HEK293 (cell line): ENCODE results near the gene ASCC1.

Experiments used
- CTCF ChIA-PET: fragments of 350-600 bp; formaldehyde crosslinking; extraction: SDS; loops from one replicate; lab custom pipeline; 2021; ENCODE audit warnings: antibody characterized with exemption; lab: Yijun Ruan, JAX
- POLR2A ChIA-PET: fragments of 300-600 bp; formaldehyde crosslinking; extraction: SDS; loops from one replicate; lab custom pipeline; 2020; ENCODE audit warnings: antibody characterized with exemption, inconsistent platforms; lab: Yijun Ruan, JAX
- H3K27ac ChIP-seq: fragments of 200-500 bp; sonication (Bioruptor generic); 2 replicates; pipeline ENCODE4 v1.5.1; 2014; ENCODE audit warnings: low read depth, low read length, control low read depth, inconsistent platforms; ENCODE audit errors: extremely low read depth
- H3K36me3 ChIP-seq, 2 experiments: fragments of 200-500 bp in 1 of 2; sonication (Bioruptor generic) in 1 of 2; 1 replicate in 1 of 2; 2 replicates in 1 of 2; pipeline ENCODE4 v1.5.1; 2014 to 2017; ENCODE audit warnings: inconsistent platforms in 2 of 2, low read length in 2 of 2; ENCODE audit not compliant: control insufficient read depth in 2 of 2, insufficient read depth in 1 of 2
- H3K4me1 ChIP-seq: fragments of 200-500 bp; sonication (Bioruptor generic); 2 replicates; pipeline ENCODE4 v1.5.1; 2014; ENCODE audit warnings: mild to moderate bottlenecking, low read length, inconsistent platforms; ENCODE audit not compliant: control insufficient read depth, insufficient read depth
- H3K4me3 ChIP-seq: 2 replicates; pipeline ENCODE4 v1.5.1; 2011; ENCODE audit warnings: low read depth, mild to moderate bottlenecking, control low read depth, low read length, moderate library complexity
- H3K9me3 ChIP-seq: fragments of 200-500 bp; sonication (Bioruptor generic); 2 replicates; pipeline ENCODE4 v1.5.1; 2014; ENCODE audit warnings: low read depth, low read length, inconsistent platforms; ENCODE audit not compliant: control insufficient read depth, insufficient read depth
- FEZF1 ChIP-seq: fragments of 450-650 bp; formaldehyde crosslinking; IDR thresholded peaks from 2 replicates; pipeline ENCODE4 v1.5.1; 2016; ENCODE audit warnings: missing biosample characterization, missing genetic modification characterization
- GLIS1 ChIP-seq: fragments of 450-650 bp; formaldehyde crosslinking; IDR thresholded peaks from 2 replicates; pipeline ENCODE4 v1.5.1; 2016; ENCODE audit warnings: missing biosample characterization, missing genetic modification characterization
- KLF8 ChIP-seq: fragments of 450-650 bp; formaldehyde crosslinking; IDR thresholded peaks from 2 replicates; pipeline ENCODE4 v1.5.1; 2016; ENCODE audit warnings: missing biosample characterization, missing genetic modification characterization
- SCRT1 ChIP-seq: fragments of 450-650 bp; formaldehyde crosslinking; IDR thresholded peaks from 2 replicates; pipeline ENCODE4 v1.5.1; 2016; ENCODE audit warnings: missing biosample characterization, missing genetic modification characterization, borderline replicate concordance
- SETDB1 ChIP-seq: IDR thresholded peaks from one replicate; pipeline ENCODE4 v1.6.1; 2017; ENCODE audit warnings: mild to moderate bottlenecking, low read length, moderate library complexity, mixed read lengths; ENCODE audit not compliant: insufficient read length
- TRIM28 ChIP-seq: IDR thresholded peaks from 2 replicates; pipeline ENCODE4 v1.6.1; 2011; ENCODE audit warnings: low read length, control low read depth, borderline replicate concordance
- ZBTB20 ChIP-seq: fragments of 450-650 bp; formaldehyde crosslinking; IDR thresholded peaks from 2 replicates; pipeline ENCODE4 v1.5.1; 2016; ENCODE audit warnings: missing biosample characterization, missing genetic modification characterization
- ZBTB21 ChIP-seq: fragments of 450-650 bp; formaldehyde crosslinking; IDR thresholded peaks from 2 replicates; pipeline ENCODE4 v1.5.1; 2017; ENCODE audit warnings: missing biosample characterization, missing genetic modification characterization
- ZFP41 ChIP-seq: fragments of 450-650 bp; formaldehyde crosslinking; IDR thresholded peaks from 2 replicates; pipeline ENCODE4 v1.5.1; 2016; ENCODE audit warnings: missing biosample characterization, missing genetic modification characterization, borderline replicate concordance
- ZFP69B ChIP-seq: fragments of 450-650 bp; formaldehyde crosslinking; IDR thresholded peaks from 2 replicates; pipeline ENCODE4 v1.5.1; 2016; ENCODE audit warnings: missing biosample characterization, missing genetic modification characterization
- ZIC2 ChIP-seq: fragments of 450-650 bp; formaldehyde crosslinking; IDR thresholded peaks from 2 replicates; pipeline ENCODE4 v1.5.1; 2016; ENCODE audit warnings: missing biosample characterization, missing genetic modification characterization
- ZNF157 ChIP-seq: fragments of 450-650 bp; formaldehyde crosslinking; IDR thresholded peaks from 2 replicates; pipeline ENCODE4 v1.5.1; 2016; ENCODE audit warnings: missing biosample characterization, missing genetic modification characterization
- ZNF202 ChIP-seq: fragments of 450-650 bp; formaldehyde crosslinking; IDR thresholded peaks from 2 replicates; pipeline ENCODE4 v1.5.1; 2016; ENCODE audit warnings: missing biosample characterization, missing genetic modification characterization, borderline replicate concordance
- ZNF221 ChIP-seq: fragments of 450-650 bp; formaldehyde crosslinking; IDR thresholded peaks from 2 replicates; pipeline ENCODE4 v1.5.1; 2017; ENCODE audit warnings: missing biosample characterization, missing genetic modification characterization, borderline replicate concordance
- ZNF239 ChIP-seq: fragments of 450-650 bp; formaldehyde crosslinking; IDR thresholded peaks from 2 replicates; pipeline ENCODE4 v1.5.1; 2016; ENCODE audit warnings: missing biosample characterization, missing genetic modification characterization
- ZNF354C ChIP-seq: fragments of 450-650 bp; formaldehyde crosslinking; IDR thresholded peaks from 2 replicates; pipeline ENCODE4 v1.5.1; 2016; ENCODE audit warnings: missing biosample characterization, missing genetic modification characterization, low read depth, borderline replicate concordance
- ZNF362 ChIP-seq: fragments of 450-650 bp; formaldehyde crosslinking; IDR thresholded peaks from 2 replicates; pipeline ENCODE4 v1.5.1; 2016; ENCODE audit warnings: missing biosample characterization, missing genetic modification characterization
- ZNF404 ChIP-seq: fragments of 450-650 bp; formaldehyde crosslinking; IDR thresholded peaks from 2 replicates; pipeline ENCODE4 v1.5.1; 2017; ENCODE audit warnings: missing biosample characterization, missing genetic modification characterization
- ZNF501 ChIP-seq: fragments of 450-650 bp; formaldehyde crosslinking; IDR thresholded peaks from 2 replicates; pipeline ENCODE4 v1.5.1; 2016; ENCODE audit warnings: missing biosample characterization, missing genetic modification characterization
- ZNF529 ChIP-seq: fragments of 450-650 bp; formaldehyde crosslinking; IDR thresholded peaks from 2 replicates; pipeline ENCODE4 v1.5.1; 2017; ENCODE audit warnings: missing genetic modification characterization, missing biosample characterization; ENCODE audit not compliant: insufficient replicate concordance
- ZNF626 ChIP-seq: fragments of 450-650 bp; sonication (Bioruptor Pico); formaldehyde crosslinking; IDR thresholded peaks from 2 replicates; pipeline ENCODE4 v1.5.1; 2018; ENCODE audit warnings: missing biosample characterization, missing genetic modification characterization, inconsistent platforms
- ZSCAN16 ChIP-seq: fragments of 450-650 bp; formaldehyde crosslinking; IDR thresholded peaks from 2 replicates; pipeline ENCODE4 v1.5.1; 2016; ENCODE audit warnings: missing biosample characterization, missing genetic modification characterization
- ZSCAN23 ChIP-seq: fragments of 450-650 bp; formaldehyde crosslinking; IDR thresholded peaks from 2 replicates; pipeline ENCODE4 v1.5.1; 2016; ENCODE audit warnings: missing biosample characterization, missing genetic modification characterization
- TF ChIP-seq, protein P1 (sequence below): fragments of 450-650 bp; formaldehyde crosslinking; IDR thresholded peaks from 2 replicates; pipeline ENCODE4 v1.5.1; 2016; ENCODE audit warnings: missing biosample characterization, missing genetic modification characterization
- TF ChIP-seq, protein P2 (sequence below): fragments of 450-650 bp; formaldehyde crosslinking; IDR thresholded peaks from 2 replicates; pipeline ENCODE4 v1.5.1; 2016; ENCODE audit warnings: missing biosample characterization, missing genetic modification characterization, low read depth
- TF ChIP-seq, protein P3 (sequence below): fragments of 450-650 bp; formaldehyde crosslinking; IDR thresholded peaks from 2 replicates; pipeline ENCODE4 v1.5.1; 2017; ENCODE audit warnings: missing biosample characterization, missing genetic modification characterization

Gene ASCC1

DNA sequence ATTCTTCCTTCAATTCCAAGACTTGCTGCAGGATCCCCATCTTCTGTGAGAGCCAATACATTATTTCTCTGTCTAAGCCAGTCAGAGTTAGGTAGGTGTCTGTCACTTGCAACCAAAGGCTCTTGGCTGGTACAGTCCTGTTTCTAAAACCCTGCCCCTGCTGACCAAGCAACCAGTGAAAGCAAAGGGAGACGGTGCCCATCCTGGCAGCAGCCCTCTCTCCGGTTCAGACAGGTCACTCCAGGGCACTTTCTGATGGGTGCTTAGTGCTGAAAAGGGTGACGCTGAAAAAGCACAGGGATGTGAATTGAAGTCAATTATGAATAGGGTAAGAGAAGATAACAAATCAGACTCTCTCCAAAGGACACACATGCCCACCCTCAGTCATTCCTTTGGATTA, 165.2 kb downstream of the ASCC1 start:
- no peak overlapping the region for H3K4me3 ChIP-seq
- TF ChIP-seq ZIC2 (tag by site-specific recombination) (no peak), GLIS1 (tag by site-specific recombination) (no peak), ZNF362 (no peak), ZFP69B (tag by site-specific recombination) (no peak), KLF8 (tag by site-specific recombination) (no peak), ZNF157 (tag by site-specific recombination) (no peak), SCRT1 (no peak), ZSCAN16 (tag by site-specific recombination) (no peak), FEZF1 (tag by site-specific recombination) (no peak), SETDB1 (no peak), TRIM28 (no peak), ZNF202 (tag by site-specific recombination) (no peak), ZNF626 (tag by site-specific recombination) (no peak)
- TF ChIP-seq, protein P1, sequence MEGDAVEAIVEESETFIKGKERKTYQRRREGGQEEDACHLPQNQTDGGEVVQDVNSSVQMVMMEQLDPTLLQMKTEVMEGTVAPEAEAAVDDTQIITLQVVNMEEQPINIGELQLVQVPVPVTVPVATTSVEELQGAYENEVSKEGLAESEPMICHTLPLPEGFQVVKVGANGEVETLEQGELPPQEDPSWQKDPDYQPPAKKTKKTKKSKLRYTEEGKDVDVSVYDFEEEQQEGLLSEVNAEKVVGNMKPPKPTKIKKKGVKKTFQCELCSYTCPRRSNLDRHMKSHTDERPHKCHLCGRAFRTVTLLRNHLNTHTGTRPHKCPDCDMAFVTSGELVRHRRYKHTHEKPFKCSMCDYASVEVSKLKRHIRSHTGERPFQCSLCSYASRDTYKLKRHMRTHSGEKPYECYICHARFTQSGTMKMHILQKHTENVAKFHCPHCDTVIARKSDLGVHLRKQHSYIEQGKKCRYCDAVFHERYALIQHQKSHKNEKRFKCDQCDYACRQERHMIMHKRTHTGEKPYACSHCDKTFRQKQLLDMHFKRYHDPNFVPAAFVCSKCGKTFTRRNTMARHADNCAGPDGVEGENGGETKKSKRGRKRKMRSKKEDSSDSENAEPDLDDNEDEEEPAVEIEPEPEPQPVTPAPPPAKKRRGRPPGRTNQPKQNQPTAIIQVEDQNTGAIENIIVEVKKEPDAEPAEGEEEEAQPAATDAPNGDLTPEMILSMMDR (tag by site-specific recombination) = no peak
- TF ChIP-seq, protein P2, sequence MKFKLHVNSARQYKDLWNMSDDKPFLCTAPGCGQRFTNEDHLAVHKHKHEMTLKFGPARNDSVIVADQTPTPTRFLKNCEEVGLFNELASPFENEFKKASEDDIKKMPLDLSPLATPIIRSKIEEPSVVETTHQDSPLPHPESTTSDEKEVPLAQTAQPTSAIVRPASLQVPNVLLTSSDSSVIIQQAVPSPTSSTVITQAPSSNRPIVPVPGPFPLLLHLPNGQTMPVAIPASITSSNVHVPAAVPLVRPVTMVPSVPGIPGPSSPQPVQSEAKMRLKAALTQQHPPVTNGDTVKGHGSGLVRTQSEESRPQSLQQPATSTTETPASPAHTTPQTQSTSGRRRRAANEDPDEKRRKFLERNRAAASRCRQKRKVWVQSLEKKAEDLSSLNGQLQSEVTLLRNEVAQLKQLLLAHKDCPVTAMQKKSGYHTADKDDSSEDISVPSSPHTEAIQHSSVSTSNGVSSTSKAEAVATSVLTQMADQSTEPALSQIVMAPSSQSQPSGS (tag by site-specific recombination) = no peak
- POLR2A ChIA-PET = no interaction called here
- H3K27ac ChIP-seq = no peak overlapping the region
- H3K36me3 ChIP-seq = no peaks in the 10 kb centered on the region
- H3K9me3 ChIP-seq = no peaks in the 10 kb centered on the region
- H3K4me1 ChIP-seq = no peaks in the 10 kb centered on the region
- CTCF ChIA-PET = interaction anchor here (0.6 to 1.5 kb wide), 8 partner anchors 10 to 286 kb away, joined by 3 to 6 read pairs (median 4); no protein-coding TSS in a partner anchor

- Histone ChIP-seq H3K36me3 (no peaks in the 10 kb centered on the region), H3K4me1 (no peaks in the 10 kb centered on the region), H3K27ac (no peak overlapping the region), H3K4me3 (no peak overlapping the region), H3K9me3 (no peaks in the 10 kb centered on the region)
- TF ChIP-seq ZNF404 (tag by site-specific recombination) (no peak), ZBTB20 (tag by site-specific recombination) (peak; percentile 56)
- POLR2A ChIA-PET = no interaction called here
- CTCF ChIA-PET = interaction anchor here (0.6 to 6.3 kb wide), 11 partner anchors 12 to 287 kb away, joined by 4 to 86 read pairs (median 6); no protein-coding TSS in a partner anchor
Measured at GRCh38 chr10:72049969-72050781, 165.9 kb downstream of the ASCC1 start.

- no peaks in the 10 kb centered on the region for H3K36me3 ChIP-seq
- ChIA-PET CTCF (interaction anchor here (0.6 to 6.3 kb wide), 30 partner anchors 8 to 1513 kb away, joined by 3 to 86 read pairs (median 7); partner anchors contain the start of gene CHST3), POLR2A (interaction anchor here (0.8 kb wide), 1 partner anchor 153 kb away, joined by 3 read pairs; no protein-coding TSS in a partner anchor)
- H3K4me3 ChIP-seq = no peak overlapping the region
- no peak overlapping the region for H3K27ac ChIP-seq
- no peaks in the 10 kb centered on the region for H3K4me1 ChIP-seq
- H3K9me3 ChIP-seq = no peaks in the 10 kb centered on the region
- TF ChIP-seq ZNF221 (tag by site-specific recombination) (no peak), ZNF501 (no peak), ZNF529 (tag by site-specific recombination) (no peak), ZSCAN23 (no peak), ZNF239 (tag by site-specific recombination) (no peak), ZBTB21 (no peak), ZFP41 (tag by site-specific recombination) (no peak), ZNF354C (tag by site-specific recombination) (no peak)
- TF ChIP-seq, protein P3, sequence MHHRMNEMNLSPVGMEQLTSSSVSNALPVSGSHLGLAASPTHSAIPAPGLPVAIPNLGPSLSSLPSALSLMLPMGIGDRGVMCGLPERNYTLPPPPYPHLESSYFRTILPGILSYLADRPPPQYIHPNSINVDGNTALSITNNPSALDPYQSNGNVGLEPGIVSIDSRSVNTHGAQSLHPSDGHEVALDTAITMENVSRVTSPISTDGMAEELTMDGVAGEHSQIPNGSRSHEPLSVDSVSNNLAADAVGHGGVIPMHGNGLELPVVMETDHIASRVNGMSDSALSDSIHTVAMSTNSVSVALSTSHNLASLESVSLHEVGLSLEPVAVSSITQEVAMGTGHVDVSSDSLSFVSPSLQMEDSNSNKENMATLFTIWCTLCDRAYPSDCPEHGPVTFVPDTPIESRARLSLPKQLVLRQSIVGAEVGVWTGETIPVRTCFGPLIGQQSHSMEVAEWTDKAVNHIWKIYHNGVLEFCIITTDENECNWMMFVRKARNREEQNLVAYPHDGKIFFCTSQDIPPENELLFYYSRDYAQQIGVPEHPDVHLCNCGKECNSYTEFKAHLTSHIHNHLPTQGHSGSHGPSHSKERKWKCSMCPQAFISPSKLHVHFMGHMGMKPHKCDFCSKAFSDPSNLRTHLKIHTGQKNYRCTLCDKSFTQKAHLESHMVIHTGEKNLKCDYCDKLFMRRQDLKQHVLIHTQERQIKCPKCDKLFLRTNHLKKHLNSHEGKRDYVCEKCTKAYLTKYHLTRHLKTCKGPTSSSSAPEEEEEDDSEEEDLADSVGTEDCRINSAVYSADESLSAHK (tag by site-specific recombination) = no peak
Measured at GRCh38 chr10:72049472-72049871, 166.6 kb downstream of the ASCC1 start.
